Measurements from ENCODE around the gene AKT2. TPM values are rescaled to one million over a fixed set of nuclear protein-coding genes. Genes with fewer than 3 reads are reported as not detected.
A peak's percentile ranks its signal among the peaks of the same experiment; 100 is the strongest.
"Not testable (repeated sequence)": the region's sequence is repeated elsewhere in the genome, so short reads cannot be mapped to it uniquely, and the experiment has no call there.

The AKT2 gene
- total RNA-seq: 100 to 1,000 TPM; 131 to 180 TPM

DNA sequence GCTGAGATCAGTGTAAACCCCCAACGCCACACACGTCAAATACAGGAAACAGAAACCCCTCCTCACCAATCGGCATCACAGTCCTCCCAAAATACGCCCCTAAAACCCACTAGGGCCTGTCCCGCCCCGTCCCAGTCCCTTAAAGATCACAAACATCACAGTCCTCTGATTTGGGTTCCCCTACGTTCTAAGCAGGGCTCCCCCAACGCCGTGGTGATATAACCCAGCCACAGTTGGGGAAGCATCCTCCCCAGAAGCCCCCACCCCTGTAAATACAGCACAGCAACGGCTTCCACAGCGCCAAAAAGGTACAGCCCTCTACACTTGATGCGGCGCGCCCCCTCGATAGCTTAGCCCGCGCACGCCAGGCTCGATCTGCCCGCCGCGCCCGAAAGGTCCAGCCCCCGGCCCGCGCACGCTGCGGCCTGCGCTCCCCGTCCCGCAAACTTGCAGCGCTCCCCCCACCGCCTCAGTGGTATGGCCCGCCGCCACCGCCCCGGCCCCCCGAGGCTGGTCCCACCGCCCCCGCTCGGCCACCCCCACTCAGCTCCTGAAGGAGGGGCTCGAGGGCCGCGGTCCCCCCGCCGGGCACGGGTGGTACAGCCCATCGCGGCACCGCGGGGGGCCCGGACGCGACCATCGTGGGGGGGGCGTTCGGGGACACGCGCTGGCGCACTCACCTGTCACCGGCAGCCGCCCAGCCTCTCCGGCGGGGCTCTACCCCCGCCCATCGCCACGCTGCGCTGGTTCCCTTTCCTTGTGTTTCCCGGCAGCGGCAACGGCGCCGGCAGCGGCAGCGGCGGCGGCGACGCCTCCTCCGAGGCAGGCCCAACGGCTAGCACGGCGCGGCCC lies at the start of gene AKT2:
AKT2 (minus strand) TSS at position 845 of the 852 bp plus-strand sequence. CDS start 20,078 bp downstream, outside the sequence.
- H3K36me3 Mint-ChIP-seq: peaks cover 5% of the 10 kb centered on the region
- peaks cover 45 to 51% of the 10 kb centered on the region in 2 donors for H3K4me1 Mint-ChIP-seq (ENCODE audit: low read depth in 2 of 2)
- no peaks in the 10 kb centered on the region for H3K9me3 Mint-ChIP-seq
- peak within 1 kb of the TSS; percentile 97 for H3K4me3 Mint-ChIP-seq
- H3K27me3 Mint-ChIP-seq: no peaks in the 10 kb centered on the region
- peak; percentile 64 to 65 for ATAC-seq
- peak within 1 kb of the TSS; percentile 95 to 98 for H3K27ac Mint-ChIP-seq
- DNase-seq (ENCODE audit: low spot score): peak; percentile 81

DNA sequence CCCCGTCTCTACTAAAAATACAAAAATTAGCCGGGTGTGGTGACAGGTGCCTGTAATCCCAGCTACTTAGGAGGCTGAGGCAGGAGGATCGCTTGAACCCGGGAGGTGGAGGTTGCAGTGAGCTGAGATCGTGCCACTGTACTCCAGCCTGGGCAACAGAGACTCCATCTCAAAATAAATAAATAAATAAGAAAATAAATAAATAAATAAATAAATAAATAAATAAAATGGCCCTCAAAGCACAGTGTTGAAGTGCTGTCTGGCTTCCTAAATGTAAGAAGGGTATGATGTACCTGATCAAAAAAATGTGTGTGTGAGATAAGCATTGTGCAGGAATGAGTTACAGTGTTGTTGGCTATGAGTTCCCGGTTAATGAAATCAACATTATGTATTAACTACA lies 47.9 kb upstream of the AKT2 start:
- H3K4me1 Mint-ChIP-seq (ENCODE audit: low read depth in 2 of 2); DNase-seq (ENCODE audit: low spot score); H3K4me3 Mint-ChIP-seq; H3K27ac Mint-ChIP-seq; ATAC-seq; H3K36me3 Mint-ChIP-seq; H3K9me3 Mint-ChIP-seq; H3K27me3 Mint-ChIP-seq: not testable (repeated sequence)

DNA sequence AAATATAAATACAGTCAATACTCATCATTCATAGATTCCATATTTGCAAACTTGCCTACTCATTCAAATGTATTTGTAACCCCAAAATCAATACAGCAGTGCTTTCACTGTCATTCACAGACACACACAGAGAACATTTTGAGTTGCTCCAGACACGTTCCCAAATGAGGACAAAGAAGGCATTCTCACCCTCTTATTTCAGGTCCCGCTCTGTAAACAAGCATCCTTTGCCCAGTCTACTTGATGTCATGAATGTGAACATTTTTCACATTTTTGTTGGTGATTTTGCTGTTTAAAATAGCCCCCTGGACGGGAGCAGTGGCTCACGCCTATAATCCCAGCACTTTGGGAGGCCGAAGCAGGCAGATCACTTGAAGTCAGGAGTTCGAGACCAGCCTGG lies 47.5 kb upstream of the AKT2 start:
- Mint-ChIP-seq H3K4me3 (no peak overlapping the region), H3K4me1 (ENCODE audit: low read depth in 2 of 2) (no peaks in the 10 kb centered on the region), H3K27me3 (no peaks in the 10 kb centered on the region), H3K27ac (no peak overlapping the region), H3K9me3 (no peaks in the 10 kb centered on the region), H3K36me3 (no peaks in the 10 kb centered on the region)
- DNase-seq (ENCODE audit: low spot score): no peak
- ATAC-seq: no peak

DNA sequence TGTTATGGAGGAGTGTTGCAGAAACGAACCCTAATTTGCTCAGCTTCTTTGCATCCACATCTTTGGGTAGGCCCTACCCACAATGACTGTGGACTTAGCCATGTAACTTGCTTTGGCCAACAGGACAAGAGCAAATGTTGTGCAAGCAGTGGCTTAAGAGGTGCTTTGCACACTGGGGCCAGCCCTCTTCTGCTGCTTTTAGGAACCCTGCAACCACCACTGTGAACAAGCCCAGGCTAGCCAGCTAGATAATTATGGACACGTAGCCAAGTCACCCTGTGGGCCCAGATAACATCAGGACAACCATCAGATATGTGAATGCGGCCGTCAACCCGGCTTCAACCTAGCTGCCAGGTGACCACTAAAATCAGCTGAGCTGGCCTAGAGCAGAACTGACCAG lies 45.9 kb upstream of the AKT2 start:
- H3K36me3 Mint-ChIP-seq: no peaks in the 10 kb centered on the region
- H3K27ac Mint-ChIP-seq: no peak overlapping the region
- H3K27me3 Mint-ChIP-seq: no peaks in the 10 kb centered on the region
- H3K4me3 Mint-ChIP-seq: no peak overlapping the region
- ATAC-seq (peak in 1 of 2 donors; percentile 72), DNase-seq (ENCODE audit: low spot score) (no peak)
- H3K4me1 Mint-ChIP-seq (ENCODE audit: low read depth in 2 of 2): no peaks in the 10 kb centered on the region
- H3K9me3 Mint-ChIP-seq: no peaks in the 10 kb centered on the region

DNA sequence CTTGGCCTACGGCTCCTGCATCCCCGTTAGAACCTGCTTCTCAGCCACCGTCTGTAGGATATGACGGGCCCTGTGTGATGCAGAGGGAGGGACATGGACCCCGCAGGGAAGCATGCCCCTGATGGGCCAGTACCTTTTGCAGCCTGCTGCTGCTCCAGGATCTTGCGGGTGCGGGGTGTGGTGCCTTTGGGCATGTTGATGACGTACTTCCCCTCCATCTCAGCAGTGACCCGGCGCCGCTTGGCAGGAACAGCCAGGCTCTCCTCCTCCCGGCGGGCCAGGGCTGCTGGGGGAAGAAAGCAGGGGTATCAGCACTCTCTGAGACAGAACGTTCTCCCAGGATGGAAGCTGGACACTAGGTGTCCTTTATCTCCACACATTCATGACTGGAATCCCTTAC lies 41.1 kb upstream of the AKT2 start:
- H3K4me3 Mint-ChIP-seq: no peak overlapping the region
- no peaks in the 10 kb centered on the region for H3K4me1 Mint-ChIP-seq (ENCODE audit: low read depth in 2 of 2)
- no peak overlapping the region for H3K27ac Mint-ChIP-seq

DNA sequence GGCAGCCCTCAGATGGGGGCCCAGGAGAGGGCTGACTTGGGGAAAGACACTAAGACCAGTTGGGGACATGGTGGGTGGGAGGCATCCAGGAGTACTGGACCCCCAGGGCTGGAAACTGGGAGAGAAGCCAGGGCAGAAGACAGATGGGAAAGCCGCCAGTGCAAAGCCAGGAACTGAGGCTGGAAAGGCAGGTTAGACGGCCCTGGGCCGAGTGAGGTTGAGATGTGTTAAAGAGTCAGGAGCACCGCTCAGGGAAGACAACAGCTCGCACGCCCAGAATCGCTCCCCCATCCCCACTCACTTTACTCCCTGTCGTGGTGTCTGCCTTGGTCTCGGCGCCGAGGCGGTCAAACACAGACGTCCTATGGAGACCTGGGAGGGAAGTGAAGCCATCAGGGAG lies 38.6 kb upstream of the AKT2 start:
- H3K27me3 Mint-ChIP-seq: no peaks in the 10 kb centered on the region
- DNase-seq (ENCODE audit: low spot score): no peak
- no peak overlapping the region for H3K27ac Mint-ChIP-seq
- no peak for ATAC-seq
- no peak overlapping the region for H3K4me3 Mint-ChIP-seq
- peaks cover 6% of the 10 kb centered on the region for H3K36me3 Mint-ChIP-seq
- peaks cover 0 to 3% of the 10 kb centered on the region in 2 donors for H3K4me1 Mint-ChIP-seq (ENCODE audit: low read depth in 2 of 2)
- H3K9me3 Mint-ChIP-seq: no peaks in the 10 kb centered on the region

More for the DNA sequence above, 41.1 kb upstream of the AKT2 start:
- DNase-seq (ENCODE audit: low spot score) (no peak), ATAC-seq (no peak)
- peaks cover 6% of the 10 kb centered on the region for H3K36me3 Mint-ChIP-seq
- H3K27me3 Mint-ChIP-seq: no peaks in the 10 kb centered on the region
- H3K9me3 Mint-ChIP-seq: no peaks in the 10 kb centered on the region

DNA sequence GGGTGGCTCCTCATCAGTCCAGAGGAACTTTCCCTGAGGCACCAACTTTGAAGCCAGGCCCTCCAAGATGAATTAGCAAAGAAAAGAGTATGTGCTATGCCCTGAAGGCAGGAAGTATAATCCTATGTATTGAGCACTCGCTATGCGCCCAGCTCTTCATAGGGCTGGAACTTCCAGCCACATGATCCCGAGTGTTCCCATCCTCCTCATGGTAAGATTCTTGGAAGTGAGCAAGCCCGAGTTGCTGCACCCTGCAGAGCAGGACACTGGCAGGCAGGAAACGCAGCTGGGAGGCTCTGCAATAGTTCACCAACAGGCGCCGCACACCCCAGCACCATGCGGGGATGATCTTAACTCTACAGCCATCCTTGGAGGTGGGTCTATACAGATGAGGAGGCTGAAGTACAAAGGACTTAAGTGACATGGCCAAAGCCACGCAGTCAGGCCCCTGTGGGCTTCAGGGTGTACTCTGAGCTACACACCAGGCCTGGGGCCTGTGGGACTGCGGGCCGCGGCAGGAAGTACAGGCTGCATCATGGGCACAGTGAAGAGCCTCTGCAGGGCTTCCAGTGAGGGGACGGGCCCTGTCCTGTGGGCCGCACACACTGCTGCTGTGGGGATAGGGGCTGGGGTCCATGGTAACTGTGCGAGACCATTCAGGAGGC lies 37.9 kb upstream of the AKT2 start:
- H3K27ac Mint-ChIP-seq: no peak overlapping the region
- no peaks in the 10 kb centered on the region for H3K27me3 Mint-ChIP-seq
- no peak for DNase-seq (ENCODE audit: low spot score)
- peaks cover 6% of the 10 kb centered on the region for H3K36me3 Mint-ChIP-seq
- H3K9me3 Mint-ChIP-seq: no peaks in the 10 kb centered on the region
- ATAC-seq: no peak
- peaks cover 0 to 3% of the 10 kb centered on the region in 2 donors for H3K4me1 Mint-ChIP-seq (ENCODE audit: low read depth in 2 of 2)
- no peak overlapping the region for H3K4me3 Mint-ChIP-seq

DNA sequence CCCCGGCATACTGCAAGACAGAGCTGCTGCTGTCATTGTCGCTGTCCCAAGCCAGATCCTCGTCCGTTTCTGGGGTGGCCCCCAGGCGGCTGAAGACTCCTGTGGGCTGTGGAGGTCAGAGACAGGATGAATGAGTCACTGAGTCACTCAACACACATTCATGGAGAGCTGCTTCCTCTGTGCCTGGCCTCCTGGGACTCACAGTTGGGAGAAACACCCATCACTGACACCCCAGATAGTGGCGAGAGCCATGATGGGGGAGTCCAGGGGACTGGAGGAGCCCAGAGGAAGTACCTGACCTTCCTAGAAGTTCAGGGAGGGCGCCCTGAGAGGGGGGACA lies 37.1 kb upstream of the AKT2 start:
- Mint-ChIP-seq H3K36me3 (peaks cover 6% of the 10 kb centered on the region), H3K4me1 (ENCODE audit: low read depth in 2 of 2) (peaks cover 0 to 3% of the 10 kb centered on the region in 2 donors), H3K4me3 (no peak overlapping the region), H3K27me3 (no peaks in the 10 kb centered on the region), H3K27ac (no peak overlapping the region), H3K9me3 (no peaks in the 10 kb centered on the region)
- ATAC-seq (no peak), DNase-seq (ENCODE audit: low spot score) (no peak)

DNA sequence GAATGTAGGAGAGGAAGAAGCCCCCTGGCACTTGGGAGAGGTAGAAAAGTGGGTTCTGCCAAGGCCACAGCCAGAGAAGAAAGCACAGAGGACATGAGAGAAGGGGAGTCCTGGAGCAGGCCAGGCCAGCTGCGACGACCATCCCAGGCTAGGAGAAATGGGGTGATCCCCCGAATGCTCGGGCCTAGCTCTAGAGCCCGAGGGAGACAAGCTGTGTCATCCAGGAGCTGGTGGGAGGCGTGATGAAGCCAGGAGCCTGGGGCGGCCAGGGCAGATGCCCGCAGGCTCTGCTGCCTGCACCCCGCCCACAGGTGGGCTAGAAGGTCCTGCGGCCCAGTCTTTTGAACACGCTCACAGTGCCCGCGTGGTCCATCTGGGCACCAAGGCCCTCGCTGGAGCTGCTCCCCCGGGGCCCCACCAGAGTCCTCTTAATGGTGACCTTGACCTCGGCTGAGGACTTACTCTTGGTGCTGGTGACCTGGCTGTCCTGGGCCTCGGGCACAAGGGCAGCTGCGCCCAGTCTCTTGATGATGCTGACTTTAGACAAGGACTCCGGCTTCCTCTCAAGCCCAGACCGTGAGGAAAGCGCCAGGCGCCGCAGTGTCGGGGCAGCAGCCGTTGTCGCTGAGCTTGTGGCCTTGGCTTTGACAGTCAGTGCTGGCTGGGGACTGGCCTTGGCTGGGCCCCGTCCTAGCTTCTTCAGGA lies 36.6 kb upstream of the AKT2 start:
- Mint-ChIP-seq H3K9me3 (no peaks in the 10 kb centered on the region), H3K27ac (no peak overlapping the region), H3K4me3 (no peak overlapping the region), H3K27me3 (no peaks in the 10 kb centered on the region), H3K36me3 (peaks cover 6% of the 10 kb centered on the region), H3K4me1 (ENCODE audit: low read depth in 2 of 2) (peaks cover 0 to 3% of the 10 kb centered on the region in 2 donors)
- ATAC-seq (no peak), DNase-seq (ENCODE audit: low spot score) (no peak)

DNA sequence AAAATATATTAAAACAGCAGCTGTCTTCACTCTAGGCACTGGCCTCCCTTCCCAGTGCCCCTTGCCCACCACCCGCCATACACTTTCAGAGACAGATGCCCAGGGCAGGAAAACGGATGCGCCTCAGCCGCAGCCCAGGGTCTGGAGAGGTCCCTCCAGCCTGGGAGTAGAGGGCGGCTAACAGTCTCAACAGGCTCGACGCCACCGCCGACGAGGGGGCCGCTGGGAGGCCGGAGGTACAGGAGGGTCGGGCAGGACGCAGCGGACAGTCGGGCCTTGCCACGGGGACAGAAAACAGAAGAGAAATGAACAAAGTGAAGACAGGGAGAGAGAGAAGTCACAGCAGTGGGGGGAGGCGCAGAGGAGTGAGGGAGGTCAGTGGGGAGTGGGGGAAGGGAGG lies 35.9 kb upstream of the AKT2 start:
- H3K4me1 Mint-ChIP-seq (ENCODE audit: low read depth in 2 of 2): peaks cover 0 to 3% of the 10 kb centered on the region in 2 donors
- no peak overlapping the region for H3K27ac Mint-ChIP-seq
- H3K36me3 Mint-ChIP-seq: peaks cover 6% of the 10 kb centered on the region
- DNase-seq (ENCODE audit: low spot score) (no peak), ATAC-seq (no peak)
- no peaks in the 10 kb centered on the region for H3K9me3 Mint-ChIP-seq
- H3K4me3 Mint-ChIP-seq: no peak overlapping the region
- H3K27me3 Mint-ChIP-seq: no peaks in the 10 kb centered on the region

DNA sequence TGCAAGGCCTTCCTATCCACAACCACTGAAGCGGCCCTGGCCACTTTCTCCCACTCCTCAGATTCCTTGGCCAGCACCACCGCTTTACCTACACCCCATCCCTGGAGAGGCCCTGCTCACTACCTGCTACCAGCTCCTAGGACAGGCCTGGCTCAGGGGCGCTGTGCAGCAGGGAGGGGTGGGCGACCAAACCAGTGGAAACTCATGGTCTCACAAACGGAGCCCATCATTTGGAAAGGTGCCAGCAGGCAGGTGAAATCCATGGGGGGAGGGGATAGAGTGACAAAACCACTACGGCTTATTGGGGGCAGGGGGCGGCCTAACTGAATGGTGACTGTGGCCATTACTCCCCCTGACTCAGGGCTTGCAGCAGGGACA lies 35.4 kb upstream of the AKT2 start:
- no peak overlapping the region for H3K4me3 Mint-ChIP-seq
- ATAC-seq: no peak
- H3K9me3 Mint-ChIP-seq: no peaks in the 10 kb centered on the region
- no peaks in the 10 kb centered on the region for H3K27me3 Mint-ChIP-seq
- H3K4me1 Mint-ChIP-seq (ENCODE audit: low read depth in 2 of 2): peaks cover 0 to 3% of the 10 kb centered on the region in 2 donors
- DNase-seq (ENCODE audit: low spot score): no peak
- H3K36me3 Mint-ChIP-seq: peaks cover 6% of the 10 kb centered on the region
- H3K27ac Mint-ChIP-seq: peak overlapping the region in 1 of 2 donors; percentile 54

DNA sequence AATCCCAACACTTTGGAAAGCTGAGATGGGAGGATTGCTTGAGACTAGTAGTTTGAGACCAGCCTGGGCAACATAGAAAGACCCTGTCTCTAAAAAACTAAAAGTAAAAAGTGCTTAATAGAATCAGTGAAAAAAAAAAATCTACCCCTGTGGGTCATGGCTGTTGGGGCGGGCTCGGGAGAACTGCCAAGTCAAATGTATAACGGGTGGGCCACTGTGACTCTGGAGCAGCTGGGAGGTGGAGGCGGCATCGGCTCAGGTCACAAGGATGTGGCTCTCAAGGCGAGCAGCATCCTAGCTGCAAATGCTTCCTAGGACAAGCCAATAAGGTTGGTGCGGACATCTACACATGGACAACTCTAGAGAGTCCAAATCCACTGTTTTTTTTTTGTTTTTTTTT lies 32.2 kb upstream of the AKT2 start:
- H3K4me1 Mint-ChIP-seq (ENCODE audit: low read depth in 2 of 2): peaks cover 0 to 3% of the 10 kb centered on the region in 2 donors
- peaks cover under 1% of the 10 kb centered on the region for H3K36me3 Mint-ChIP-seq
- no peak overlapping the region for H3K27ac Mint-ChIP-seq
- ATAC-seq (no peak), DNase-seq (ENCODE audit: low spot score) (no peak)
- H3K4me3 Mint-ChIP-seq: no peak overlapping the region
- no peaks in the 10 kb centered on the region for H3K9me3 Mint-ChIP-seq
- H3K27me3 Mint-ChIP-seq: no peaks in the 10 kb centered on the region

DNA sequence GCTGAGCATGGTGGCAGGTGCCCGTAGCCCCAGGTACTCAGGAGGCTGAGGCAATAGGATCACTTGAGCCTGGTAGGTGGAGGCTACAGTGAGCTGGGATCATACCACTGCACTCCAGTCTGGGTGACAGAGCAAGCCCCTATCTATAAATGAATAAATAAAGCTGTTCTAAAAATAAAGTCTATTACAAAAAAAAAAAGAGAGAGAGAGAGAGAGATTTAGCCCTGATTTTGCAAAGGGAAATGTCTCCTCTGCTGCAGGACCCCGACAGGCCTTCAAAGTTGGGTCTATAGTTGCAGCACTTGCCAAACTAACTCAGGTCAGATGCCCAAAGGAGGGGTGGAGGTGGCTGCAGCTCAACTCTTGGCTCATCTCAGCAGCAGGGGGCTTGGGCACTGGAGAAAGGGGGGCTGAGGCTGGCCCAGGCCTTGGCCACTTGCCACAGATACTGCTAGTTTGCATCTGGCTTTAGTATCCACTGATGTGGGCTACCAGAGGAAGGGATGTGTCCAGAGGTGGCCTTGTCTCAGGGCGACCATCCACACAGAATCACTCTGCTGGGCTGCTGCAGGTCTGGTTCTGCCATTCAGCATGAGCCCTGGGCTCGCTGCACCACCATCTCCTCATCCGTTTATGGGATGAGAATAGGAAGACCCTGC lies 30.8 kb upstream of the AKT2 start:
- ATAC-seq (no peak), DNase-seq (ENCODE audit: low spot score) (no peak)
- Mint-ChIP-seq H3K27ac (no peak overlapping the region), H3K27me3 (no peaks in the 10 kb centered on the region), H3K9me3 (no peaks in the 10 kb centered on the region), H3K36me3 (no peaks in the 10 kb centered on the region), H3K4me3 (no peak overlapping the region), H3K4me1 (ENCODE audit: low read depth in 2 of 2) (peaks cover 0 to 3% of the 10 kb centered on the region in 2 donors)

All from natural killer cell treated with Interleukin-12 subunit alpha and Interleukin-12 subunit beta and Interleukin-15 and Interleukin-18, amount 100 ng/mL, for 72 hours (primary cell).